GM19035 (cell line): ENCODE results near the gene ACTR5.
"Not testable (repeated sequence)": the region's sequence is repeated elsewhere in the genome, so short reads cannot be mapped to it uniquely, and the experiment has no call there.

Experiments
- ATAC-seq: cut with Tn5 transposase; IDR thresholded peaks from one replicate; pipeline ENCODE4 v1.9.1; 2021; ENCODE audit not compliant: unreplicated experiment

Gene ACTR5

DNA sequence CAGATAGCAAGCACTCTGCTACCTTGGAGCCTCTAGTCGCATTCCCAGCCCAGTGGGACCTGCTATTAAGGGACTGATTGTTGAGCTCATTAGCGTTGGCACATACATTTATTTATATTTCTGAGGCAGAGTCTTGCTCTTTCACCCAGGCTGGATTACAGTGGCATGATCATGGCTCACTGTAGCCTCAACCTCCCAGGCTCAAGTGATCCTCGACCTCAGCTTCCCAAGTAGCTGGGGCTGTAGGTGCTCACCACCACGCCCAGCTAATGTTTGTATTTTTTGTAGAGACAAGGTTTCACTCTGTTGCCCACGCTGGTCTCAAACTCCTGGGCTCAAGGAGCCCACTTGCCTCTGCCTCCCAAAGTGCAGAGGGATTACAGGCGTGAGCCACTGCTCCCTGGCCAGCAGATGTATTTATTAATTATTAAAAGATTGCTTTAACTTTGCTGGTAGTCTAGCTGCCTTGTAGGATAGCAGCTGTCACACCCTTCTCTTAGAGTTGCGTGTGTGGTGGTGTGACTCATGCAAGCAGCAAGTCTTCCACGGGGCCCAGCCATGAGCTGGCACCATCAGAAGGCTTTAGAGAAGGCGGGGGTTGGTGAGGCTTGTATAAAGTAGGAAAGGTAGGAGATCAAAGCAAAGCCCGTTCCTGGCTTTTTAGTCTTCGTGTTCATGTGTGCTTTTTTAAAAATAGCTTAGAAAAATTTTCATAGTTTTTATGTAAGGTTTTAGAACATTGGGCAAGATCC is 16.5 kb downstream of the ACTR5 start:
- ATAC-seq, result no peak

GRCh38 chr20:38766071-38766470 is 17.8 kb downstream of the ACTR5 start:
- ATAC-seq, result no peak

- ATAC-seq, result no peak
Measured at GRCh38 chr20:38769376-38770295, 21.4 kb downstream of the ACTR5 start.

GRCh38 chr20:38770546-38770945 is 22.3 kb downstream of the ACTR5 start:
- no peak for ATAC-seq

DNA sequence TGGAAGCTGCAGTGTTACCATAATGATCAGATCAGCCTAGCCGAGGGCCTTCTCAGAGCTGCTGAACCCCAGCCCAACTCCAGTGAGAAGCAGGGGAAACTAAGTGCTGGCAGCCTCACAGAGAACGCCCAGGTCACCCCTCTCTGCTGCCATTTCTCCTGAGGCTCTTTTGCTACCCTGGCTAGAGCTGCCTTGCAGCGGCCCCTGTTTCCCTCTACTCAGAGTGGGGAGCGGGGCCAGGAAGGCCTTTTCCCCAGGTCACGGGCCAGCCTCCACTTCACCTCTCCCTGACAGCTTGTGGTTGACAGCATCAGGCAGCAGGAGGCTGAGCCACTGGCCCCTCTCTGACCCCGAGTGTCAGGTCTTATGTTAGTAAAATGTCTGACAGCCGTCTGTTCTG is 22.7 kb downstream of the ACTR5 start:
- no peak for ATAC-seq

DNA sequence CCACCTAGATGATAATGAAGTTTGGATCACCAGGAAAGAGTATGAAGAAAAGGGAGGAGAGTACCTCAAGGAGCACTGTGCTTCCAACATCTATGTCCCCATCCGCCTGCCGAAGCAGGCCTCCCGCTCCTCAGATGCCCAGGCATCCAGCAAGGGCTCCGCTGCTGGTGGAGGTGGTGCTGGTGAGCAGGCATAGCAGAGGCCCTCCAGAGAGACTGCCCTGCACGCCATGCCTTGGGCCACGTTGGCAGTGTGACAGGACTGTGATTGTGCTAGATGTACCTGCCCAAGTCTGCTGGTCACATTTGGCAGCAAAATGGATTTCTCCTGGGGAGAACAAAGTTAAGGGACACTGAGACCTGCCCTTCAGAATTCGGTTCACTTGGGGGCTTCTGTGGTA is 23.4 kb downstream of the ACTR5 start:
- no peak for ATAC-seq

- ATAC-seq, result no peak
Measured at GRCh38 chr20:38774167-38774566, 25.9 kb downstream of the ACTR5 start.

DNA sequence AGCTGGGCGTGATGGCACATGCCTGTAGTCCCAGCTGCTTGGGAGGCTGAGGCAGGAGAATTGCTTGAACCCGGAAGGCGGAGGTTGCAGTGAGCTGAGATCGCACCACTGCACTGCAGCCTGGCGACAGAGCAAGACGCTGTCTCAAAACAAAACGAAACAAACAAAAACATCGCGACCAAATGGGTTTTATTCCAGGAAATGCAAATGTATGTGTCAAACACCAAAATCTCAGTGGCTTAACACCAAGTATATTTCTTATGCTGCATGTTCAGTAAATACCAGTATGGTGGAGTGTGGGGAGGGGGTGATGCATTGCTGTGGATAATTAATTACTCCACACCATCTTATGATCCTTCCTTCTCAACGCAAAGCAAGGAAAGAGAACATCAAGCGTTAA is 28.1 kb downstream of the ACTR5 start:
- ATAC-seq, result no peak

- ATAC-seq, result no peak
Measured at GRCh38 chr20:38779247-38780097, 31.2 kb downstream of the ACTR5 start.

GRCh38 chr20:38782275-38782674 is 34.0 kb downstream of the ACTR5 start:
- ATAC-seq, result no peak

DNA sequence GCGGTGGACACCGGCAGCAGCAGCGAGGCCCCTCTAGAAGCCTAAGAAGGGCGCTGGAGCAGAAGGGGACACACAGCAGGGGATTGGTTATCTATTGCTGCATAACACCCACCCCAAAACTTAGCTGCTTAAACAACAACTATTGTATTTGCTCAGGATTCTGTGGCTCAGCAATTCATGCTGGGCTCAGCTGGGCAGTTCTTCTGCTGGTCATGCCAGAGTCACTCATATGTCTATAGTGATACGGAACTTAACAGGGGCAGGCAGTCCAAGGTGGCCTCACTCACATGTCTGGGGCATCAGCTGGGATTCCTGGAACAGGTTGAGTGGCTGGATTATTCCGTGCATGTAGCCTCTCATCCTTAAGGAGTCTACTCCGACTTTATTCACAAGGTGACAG is 39.6 kb downstream of the ACTR5 start:
- ATAC-seq, result no peak

- no peak for ATAC-seq
Measured at GRCh38 chr20:38789503-38790199, 41.4 kb downstream of the ACTR5 start.

GRCh38 chr20:38790200-38791053 is 42.2 kb downstream of the ACTR5 start:
- ATAC-seq, result no peak

DNA sequence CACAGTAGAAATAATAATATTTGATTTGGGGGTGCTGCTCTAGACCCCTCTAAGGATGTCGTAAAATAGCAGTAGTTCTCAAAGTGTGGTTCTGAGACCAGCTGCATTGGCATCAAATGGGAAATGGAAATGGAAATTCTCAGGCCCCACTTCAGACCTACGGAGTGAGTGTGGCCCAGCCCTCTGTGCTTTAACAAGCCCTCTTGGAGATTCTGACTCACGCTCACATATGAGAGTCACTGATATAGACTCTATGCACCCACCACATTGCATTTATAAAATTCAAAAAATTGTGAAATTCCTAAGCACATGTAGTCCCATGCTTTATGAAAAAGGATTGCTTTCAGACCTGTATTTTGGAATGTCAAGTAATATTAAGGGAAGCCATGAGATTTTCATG is 43.0 kb downstream of the ACTR5 start:
- no peak for ATAC-seq

GRCh38 chr20:38791940-38792339 is 43.7 kb downstream of the ACTR5 start:
- no peak for ATAC-seq

GRCh38 chr20:38794057-38794456 is 45.8 kb downstream of the ACTR5 start:
- not testable (repeated sequence) for ATAC-seq

GRCh38 chr20:38798266-38798665 is 50.0 kb downstream of the ACTR5 start:
- ATAC-seq, result no peak

- no peak for ATAC-seq
Measured at GRCh38 chr20:38799203-38799602, 50.9 kb downstream of the ACTR5 start.

GRCh38 chr20:38800882-38801281 is 52.6 kb downstream of the ACTR5 start:
- no peak for ATAC-seq

DNA sequence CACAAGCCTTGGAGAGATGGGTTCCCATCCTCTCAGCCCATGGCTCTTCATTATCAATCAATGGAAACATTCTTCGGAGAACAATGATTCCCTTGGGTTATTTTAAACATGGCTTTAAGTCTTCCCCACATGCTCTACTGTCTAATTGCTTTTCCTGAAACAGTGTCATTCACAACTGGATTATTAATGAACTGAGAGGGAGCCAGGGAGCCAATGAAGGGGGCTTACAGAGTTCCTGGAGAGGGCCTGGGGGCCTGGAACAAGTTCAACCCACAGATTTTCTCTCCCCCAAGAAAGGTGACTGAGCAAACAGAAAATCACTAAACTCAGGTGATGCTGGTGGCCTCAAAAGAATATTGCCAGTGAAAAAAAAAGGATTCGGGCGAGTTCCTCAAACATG is 56.0 kb downstream of the ACTR5 start:
- ATAC-seq, result no peak
